GM23248 (cell line): ENCODE measurements around the gene SUN5.

Experiments
- EZH2 ChIP-seq: fragments of 200-600 bp; sonication (generic); IDR thresholded peaks from 2 replicates; pipeline ENCODE4 v1.6.1; 2018; ENCODE audit warnings: antibody characterized with exemption, mild to moderate bottlenecking; ENCODE audit not compliant: insufficient read depth, poor library complexity, severe bottlenecking
- EZH2phosphoT487 ChIP-seq: fragments of 200-600 bp; sonication (generic); IDR thresholded peaks from 2 replicates; pipeline ENCODE4 v1.6.1; 2018; ENCODE audit warnings: antibody characterized with exemption, moderate library complexity, mild to moderate bottlenecking, low read depth; ENCODE audit not compliant: insufficient read depth

GRCh38 chr20:33022289-33022688, 18.1 kb upstream of the SUN5 start:
- no peak for TF ChIP-seq EZH2
- no peak for TF ChIP-seq EZH2phosphoT487
